ENCODE data around the gene IRX4. TPM values are rescaled to one million over a fixed set of nuclear protein-coding genes. Genes with fewer than 3 reads are reported as not detected.

Gene IRX4
- polyA plus RNA-seq, 1 of the 3 experiments (the other 2 are of a cell fraction): not detected

GRCh38 chr5:1851290-1851934 lies 31.3 kb downstream of the IRX4 start:
- ChIA-PET CTCF (no interaction called here), POLR2A (no interaction called here)
- Histone ChIP-seq H3K79me2 (ENCODE audit: insufficient read depth) (no peaks in the 10 kb centered on the region), H3K27ac (ENCODE audit: low read depth in 2 of 2, low read length in 1 of 2) (no peak overlapping the region), H3K4me2 (no peak overlapping the region), H3K9ac (no peak overlapping the region), H3F3A (replicated peaks; ENCODE audit: insufficient read depth) (no peaks in the 10 kb centered on the region), H3K4me3 (ENCODE audit: low read depth in 2 of 2, low read length in 1 of 2) (no peak overlapping the region), H4K20me1 (ENCODE audit: insufficient read depth) (no peaks in the 10 kb centered on the region), H2AFZ (ENCODE audit: low read depth) (no peak overlapping the region), H3K27me3 (ENCODE audit: insufficient read depth) (peaks cover 82% of the 10 kb centered on the region), H3K36me3 (replicated peaks in 1 of 2; ENCODE audit: control insufficient read depth in 1 of 2, insufficient read depth in 2 of 2, low read length in 1 of 2) (no peaks in the 10 kb centered on the region), H3K9me2 (no peaks in the 10 kb centered on the region), H3K9me3 (no peaks in the 10 kb centered on the region), H3K4me1 (ENCODE audit: control insufficient read depth in 1 of 2, insufficient read depth in 2 of 2, low read depth in 1 of 2, low read length in 1 of 2) (no peaks in the 10 kb centered on the region; a peak in 1 of 4 replicates)
- TF ChIP-seq POLR2AphosphoS5 (IDR thresholded peaks at IDR 0.05; ENCODE audit: low read depth, low read length): no peak
- no peak for TF ChIP-seq CTCF (IDR thresholded peaks at IDR 0.05)
- no peak for TF ChIP-seq CHD2 (IDR thresholded peaks at IDR 0.05; ENCODE audit: low read length, partially characterized antibody)
- TF ChIP-seq RCOR1 (IDR thresholded peaks at IDR 0.05; ENCODE audit: low read length): no peak
- TF ChIP-seq FOSL2 (IDR thresholded peaks at IDR 0.05; ENCODE audit: borderline replicate concordance, low read depth): no peak
- TF ChIP-seq IRF3 (IDR thresholded peaks at IDR 0.05; ENCODE audit: low read depth, low read length): no peak
- DNase-seq: no peak
- 15% methylated on average over 22 of the region's 34 CpGs for WGBS (ENCODE audit: low lambda C conversion rate)

GRCh38 chr5:1850324-1851154 lies 32.2 kb downstream of the IRX4 start:
- H3K4me3 ChIP-seq (ENCODE audit: low read depth in 2 of 2, low read length in 1 of 2): no peak overlapping the region
- H2AFZ ChIP-seq (ENCODE audit: low read depth): no peak overlapping the region
- no peak overlapping the region for H3K4me2 ChIP-seq
- H3F3A ChIP-seq (replicated peaks; ENCODE audit: insufficient read depth): peaks cover 2% of the 10 kb centered on the region
- peaks cover 76% of the 10 kb centered on the region for H3K27me3 ChIP-seq (ENCODE audit: insufficient read depth)
- H4K20me1 ChIP-seq (ENCODE audit: insufficient read depth): no peaks in the 10 kb centered on the region
- ChIA-PET POLR2A (no interaction called here), CTCF (no interaction called here)
- no peaks in the 10 kb centered on the region; a peak in 1 of 4 replicates for H3K4me1 ChIP-seq (ENCODE audit: control insufficient read depth in 1 of 2, insufficient read depth in 2 of 2, low read depth in 1 of 2, low read length in 1 of 2)
- H3K9me2 ChIP-seq: no peaks in the 10 kb centered on the region
- WGBS (ENCODE audit: low lambda C conversion rate): 38% methylated on average over 12 of the region's 29 CpGs
- H3K27ac ChIP-seq (ENCODE audit: low read depth in 2 of 2, low read length in 1 of 2): no peak overlapping the region
- H3K36me3 ChIP-seq (replicated peaks in 1 of 2; ENCODE audit: control insufficient read depth in 1 of 2, insufficient read depth in 2 of 2, low read length in 1 of 2): no peaks in the 10 kb centered on the region
- H3K9me3 ChIP-seq: no peaks in the 10 kb centered on the region
- no peak for DNase-seq
- no peaks in the 10 kb centered on the region for H3K79me2 ChIP-seq (ENCODE audit: insufficient read depth)
- TF ChIP-seq RXRA (IDR thresholded peaks at IDR 0.05; ENCODE audit: borderline replicate concordance, low read depth) (no peak), FOXM1 (IDR thresholded peaks at IDR 0.05; ENCODE audit: low read depth) (no peak), MEF2A (IDR thresholded peaks at IDR 0.05; ENCODE audit: borderline replicate concordance, low read depth) (no peak), RAD21 (IDR thresholded peaks at IDR 0.05; ENCODE audit: low read length) (no peak), FOSL2 (IDR thresholded peaks at IDR 0.05; ENCODE audit: borderline replicate concordance, low read depth) (no peak), USF1 (IDR thresholded peaks at IDR 0.05; ENCODE audit: borderline replicate concordance, low read depth) (no peak), NFIC (IDR thresholded peaks at IDR 0.05; ENCODE audit: borderline replicate concordance) (no peak), YY1 (IDR thresholded peaks at IDR 0.05; ENCODE audit: low read depth) (no peak), CHD2 (IDR thresholded peaks at IDR 0.05; ENCODE audit: low read length, partially characterized antibody) (no peak), EZH2phosphoT487 (IDR thresholded peaks at IDR 0.05; ENCODE audit: borderline replicate concordance, low read depth) (no peak), SIN3A (IDR thresholded peaks at IDR 0.05; ENCODE audit: borderline replicate concordance, low read depth, low read length) (no peak), IRF3 (IDR thresholded peaks at IDR 0.05; ENCODE audit: low read depth, low read length) (no peak), GATA2 (CRISPR knock-in tag; IDR thresholded peaks at IDR 0.05) (no peak), FOXJ3 (CRISPR knock-in tag; IDR thresholded peaks at IDR 0.05) (no peak), TCF12 (IDR thresholded peaks at IDR 0.05) (no peak), NRF1 (IDR thresholded peaks at IDR 0.05; ENCODE audit: low read depth, low read length) (no peak), USF2 (IDR thresholded peaks at IDR 0.05; ENCODE audit: borderline replicate concordance, low read depth, low read length) (no peak)
- no peak overlapping the region for H3K9ac ChIP-seq

Data from SK-N-SH (cell line).